T-helper 22 cell (primary cell): ENCODE data around the gene SPATA7.
A peak's percentile ranks its signal among the peaks of the same experiment; 100 is the strongest.
"Not testable (repeated sequence)": the region's sequence is repeated elsewhere in the genome, so short reads cannot be mapped to it uniquely, and the experiment has no call there.

Experiments used
- DNase-seq: peaks from one replicate; pipeline ENCODE4 v3.0.0-alpha.2; 2020; ENCODE audit warnings: low read depth

SPATA7 gene

GRCh38 chr14:88385212-88386101 lies at the start of gene SPATA7:
TSS of gene SPATA7 (plus strand) at chr14:88385657. CDS start at chr14:88385819, 162 bp downstream.
- peak; percentile 50 for DNase-seq

GRCh38 chr14:88340357-88340756 lies 45.1 kb upstream of the SPATA7 start:
- DNase-seq: no peak

GRCh38 chr14:88342980-88343379 lies 42.5 kb upstream of the SPATA7 start:
- no peak for DNase-seq

- DNase-seq: no peak
These were observed 39.3 kb upstream of the SPATA7 start for GRCh38 chr14:88346048-88346639.

GRCh38 chr14:88348546-88348945 lies 36.9 kb upstream of the SPATA7 start:
- no peak for DNase-seq

- no peak for DNase-seq
These were observed 33.3 kb upstream of the SPATA7 start for GRCh38 chr14:88351966-88352691.

- DNase-seq: no peak
These were observed 32.8 kb upstream of the SPATA7 start for GRCh38 chr14:88352698-88353097.

GRCh38 chr14:88354358-88354757 lies 31.1 kb upstream of the SPATA7 start:
- no peak for DNase-seq

- no peak for DNase-seq
These were observed 26.0 kb upstream of the SPATA7 start for GRCh38 chr14:88359500-88359899.

GRCh38 chr14:88363644-88364043 lies 21.8 kb upstream of the SPATA7 start:
- DNase-seq: no peak

GRCh38 chr14:88364710-88365413 lies 20.6 kb upstream of the SPATA7 start:
- no peak for DNase-seq

- DNase-seq: no peak
These were observed 16.0 kb upstream of the SPATA7 start for GRCh38 chr14:88369496-88369895.

- no peak for DNase-seq
These were observed 5.6 kb upstream of the SPATA7 start for GRCh38 chr14:88379706-88380343.

GRCh38 chr14:88380405-88380804 lies 5.1 kb upstream of the SPATA7 start:
- no peak for DNase-seq

GRCh38 chr14:88381634-88382033 lies 3.8 kb upstream of the SPATA7 start:
- not testable (repeated sequence) for DNase-seq

- no peak for DNase-seq
These were observed 739 bp upstream of the SPATA7 start for GRCh38 chr14:88384718-88385117.

GRCh38 chr14:88386256-88386794 lies 868 bp downstream of the SPATA7 start:
- DNase-seq: no peak

GRCh38 chr14:88388741-88389282 lies 3.4 kb downstream of the SPATA7 start:
- no peak for DNase-seq

GRCh38 chr14:88392609-88393008 lies 7.2 kb downstream of the SPATA7 start:
- no peak for DNase-seq

GRCh38 chr14:88411039-88411438 lies 25.6 kb downstream of the SPATA7 start:
- DNase-seq: no peak

- no peak for DNase-seq
These were observed 32.1 kb downstream of the SPATA7 start for GRCh38 chr14:88417594-88417993.
